ENCODE measurements around the gene CPNE6. TPM values are rescaled to one million over a fixed set of nuclear protein-coding genes. Genes with fewer than 3 reads are reported as not detected.
"Not testable (repeated sequence)": the region's sequence is repeated elsewhere in the genome, so short reads cannot be mapped to it uniquely, and the experiment has no call there.

CPNE6 gene
- polyA plus RNA-seq, 2 of the 4 experiments (the other 2 are of a cell fraction): not detected

DNA sequence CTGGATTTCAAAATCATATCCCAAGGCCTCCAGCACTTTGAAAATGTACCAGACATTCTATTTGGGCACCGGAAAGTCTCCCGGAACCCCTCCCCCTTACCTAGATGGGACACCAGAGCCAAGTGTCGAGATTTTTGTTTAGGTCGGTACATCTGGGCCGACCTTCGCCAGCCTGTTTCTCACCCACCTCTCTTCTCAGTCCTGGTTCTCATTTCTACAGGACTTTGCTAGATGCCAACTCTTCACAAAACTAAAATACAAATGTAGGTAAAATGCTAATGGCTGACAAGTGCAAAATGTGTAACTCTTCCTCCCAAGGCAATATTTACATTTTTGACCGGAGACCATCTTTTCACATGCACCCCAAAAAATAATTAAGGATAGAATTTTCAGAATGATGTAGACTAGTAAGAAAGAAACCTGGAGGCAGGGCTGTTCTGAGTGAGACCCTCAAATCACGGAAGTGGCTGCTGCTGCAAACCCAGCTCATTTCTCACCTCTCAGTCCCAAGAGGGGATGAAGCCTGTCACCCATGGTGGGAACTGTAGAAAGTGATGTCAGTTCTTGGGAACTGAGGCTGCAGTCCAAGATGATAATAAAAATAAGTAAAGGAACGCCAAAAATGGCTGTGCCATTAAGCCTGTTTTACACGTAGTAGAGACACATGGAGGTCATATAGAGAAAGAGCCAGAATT is 34.3 kb upstream of the CPNE6 start:
- ATAC-seq; DNase-seq (ENCODE audit: low read depth in 1 of 2, low spot score in 1 of 2); POLR2A ChIA-PET; H3K9me3 ChIP-seq; FAIRE-seq: not testable (repeated sequence)
- peak overlapping the region; percentile 67; the same call in 2 of the 3 replicates for H3K4me3 ChIP-seq
- peak overlapping the region; percentile 80 for H3K4me2 ChIP-seq
- H3K27ac ChIP-seq: peak overlapping the region; percentile 95 to 96
- WGBS (ENCODE audit: missing lambda C conversion rate): 32% methylated on average over 10 of the region's 10 CpGs
- CTCF ChIA-PET: interaction anchor here (0.7 to 1.2 kb wide), 3 partner anchors 10 to 83 kb away, joined by 3 read pairs; no protein-coding TSS in a partner anchor
- H3K4me1 ChIP-seq: peaks cover 46% of the 10 kb centered on the region

GRCh38 chr14:24037658-24038037 is 33.7 kb upstream of the CPNE6 start:
- Histone ChIP-seq H3K27ac (no peak overlapping the region; a peak in 1 of 6 replicates), H3K9me3 (no peaks in the 10 kb centered on the region), H3K4me1 (peaks cover 40% of the 10 kb centered on the region), H3K4me2 (peak overlapping the region; percentile 80; the same call in 2 of the 3 replicates), H3K4me3 (no peak overlapping the region)
- POLR2A ChIA-PET: no interaction called here
- DNase-seq (ENCODE audit: low read depth in 1 of 2, low spot score in 1 of 2) (no peak), ATAC-seq (no peak), FAIRE-seq (no peak)
- CTCF ChIA-PET: interaction anchor here (0.7 to 1.8 kb wide), 5 partner anchors 21 to 83 kb away, joined by 3 to 9 read pairs (median 4); no protein-coding TSS in a partner anchor
- TF ChIP-seq RCOR1 (IDR thresholded peaks at IDR 0.05; ENCODE audit: low read depth, low read length) (no peak), TP53 (CRISPR knock-in tag; IDR thresholded peaks at IDR 0.05) (no peak)
- 87% methylated on average over 14 of the region's 14 CpGs for WGBS (ENCODE audit: missing lambda C conversion rate)

GRCh38 chr14:24038686-24039085 is 32.7 kb upstream of the CPNE6 start:
- H3K4me3 ChIP-seq: no peak overlapping the region
- no peak for FAIRE-seq
- POLR2A ChIA-PET: no interaction called here
- WGBS (ENCODE audit: missing lambda C conversion rate): 79% methylated on average over 2 of the region's 2 CpGs
- CTCF ChIA-PET: interaction anchor here (1.0 to 1.8 kb wide), 4 partner anchors 20 to 70 kb away, joined by 3 to 9 read pairs (median 6); no protein-coding TSS in a partner anchor
- H3K4me1 ChIP-seq: peaks cover 30% of the 10 kb centered on the region
- TF ChIP-seq, protein P1, sequence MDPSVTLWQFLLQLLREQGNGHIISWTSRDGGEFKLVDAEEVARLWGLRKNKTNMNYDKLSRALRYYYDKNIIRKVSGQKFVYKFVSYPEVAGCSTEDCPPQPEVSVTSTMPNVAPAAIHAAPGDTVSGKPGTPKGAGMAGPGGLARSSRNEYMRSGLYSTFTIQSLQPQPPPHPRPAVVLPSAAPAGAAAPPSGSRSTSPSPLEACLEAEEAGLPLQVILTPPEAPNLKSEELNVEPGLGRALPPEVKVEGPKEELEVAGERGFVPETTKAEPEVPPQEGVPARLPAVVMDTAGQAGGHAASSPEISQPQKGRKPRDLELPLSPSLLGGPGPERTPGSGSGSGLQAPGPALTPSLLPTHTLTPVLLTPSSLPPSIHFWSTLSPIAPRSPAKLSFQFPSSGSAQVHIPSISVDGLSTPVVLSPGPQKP (IDR thresholded peaks at IDR 0.05; ENCODE audit: low read depth, low read length): no peak
- TF ChIP-seq HOXB5 (CRISPR knock-in tag; IDR thresholded peaks at IDR 0.05): no peak
- no peak for TF ChIP-seq MAZ (IDR thresholded peaks at IDR 0.05; ENCODE audit: borderline replicate concordance, low read depth, low read length)
- TF ChIP-seq POLR2AphosphoS2 (conservative IDR thresholded peaks at IDR 0.05; ENCODE audit: low read length): no peak
- TF ChIP-seq RNF2 (IDR thresholded peaks at IDR 0.05; ENCODE audit: borderline replicate concordance, low read depth): no peak
- no peak for TF ChIP-seq HEYL (CRISPR knock-in tag; IDR thresholded peaks at IDR 0.05)
- no peak for TF ChIP-seq HMGXB4 (CRISPR knock-in tag; IDR thresholded peaks at IDR 0.05; ENCODE audit: borderline replicate concordance)
- no peak for TF ChIP-seq EHMT2 (IDR thresholded peaks at IDR 0.05; ENCODE audit: low read depth)
- TF ChIP-seq BCL3 (IDR thresholded peaks at IDR 0.05): no peak
- TF ChIP-seq PBX3 (IDR thresholded peaks at IDR 0.05): no peak
- no peak for TF ChIP-seq CHD2 (IDR thresholded peaks at IDR 0.05; ENCODE audit: low read length, partially characterized antibody)
- no peak for TF ChIP-seq KDM1A (IDR thresholded peaks at IDR 0.05; ENCODE audit: low read depth)
- no peak for TF ChIP-seq PHF8 (IDR thresholded peaks at IDR 0.05; ENCODE audit: borderline replicate concordance, low read depth)
- no peak for ATAC-seq
- H3K27ac ChIP-seq: no peak overlapping the region
- no peak overlapping the region for H3K4me2 ChIP-seq
- no peak for DNase-seq (ENCODE audit: low read depth in 1 of 2, low spot score in 1 of 2)
- no peaks in the 10 kb centered on the region for H3K9me3 ChIP-seq

All from A549 (cell line).